Measurements from ENCODE around the gene SET. TPM values are rescaled to one million over a fixed set of nuclear protein-coding genes. Genes with fewer than 3 reads are reported as not detected.

The SET gene
- total and polyA plus RNA-seq, 2 of the 8 experiments (the other 6 are each of a cell fraction or from before 2014, with no cell fraction given) = 466 to 1,345 TPM

DNA sequence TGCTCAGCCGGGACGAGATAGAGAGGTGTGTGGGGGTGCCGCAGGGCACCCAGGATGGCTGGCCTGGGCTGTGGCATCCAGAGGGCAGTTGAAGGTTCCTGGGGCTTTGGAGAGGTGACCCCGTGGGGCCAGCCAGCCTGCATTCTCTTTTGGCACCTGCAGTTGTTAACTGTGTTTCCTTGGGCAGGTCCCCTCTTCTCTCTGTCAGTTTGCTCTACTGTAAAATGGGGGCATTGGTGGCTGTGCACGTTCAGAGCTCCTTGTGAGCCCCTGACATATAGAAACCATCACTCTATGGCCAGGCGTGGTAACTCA lies 26.4 kb downstream of the SET start (continued):
- TF ChIP-seq, protein P1, sequence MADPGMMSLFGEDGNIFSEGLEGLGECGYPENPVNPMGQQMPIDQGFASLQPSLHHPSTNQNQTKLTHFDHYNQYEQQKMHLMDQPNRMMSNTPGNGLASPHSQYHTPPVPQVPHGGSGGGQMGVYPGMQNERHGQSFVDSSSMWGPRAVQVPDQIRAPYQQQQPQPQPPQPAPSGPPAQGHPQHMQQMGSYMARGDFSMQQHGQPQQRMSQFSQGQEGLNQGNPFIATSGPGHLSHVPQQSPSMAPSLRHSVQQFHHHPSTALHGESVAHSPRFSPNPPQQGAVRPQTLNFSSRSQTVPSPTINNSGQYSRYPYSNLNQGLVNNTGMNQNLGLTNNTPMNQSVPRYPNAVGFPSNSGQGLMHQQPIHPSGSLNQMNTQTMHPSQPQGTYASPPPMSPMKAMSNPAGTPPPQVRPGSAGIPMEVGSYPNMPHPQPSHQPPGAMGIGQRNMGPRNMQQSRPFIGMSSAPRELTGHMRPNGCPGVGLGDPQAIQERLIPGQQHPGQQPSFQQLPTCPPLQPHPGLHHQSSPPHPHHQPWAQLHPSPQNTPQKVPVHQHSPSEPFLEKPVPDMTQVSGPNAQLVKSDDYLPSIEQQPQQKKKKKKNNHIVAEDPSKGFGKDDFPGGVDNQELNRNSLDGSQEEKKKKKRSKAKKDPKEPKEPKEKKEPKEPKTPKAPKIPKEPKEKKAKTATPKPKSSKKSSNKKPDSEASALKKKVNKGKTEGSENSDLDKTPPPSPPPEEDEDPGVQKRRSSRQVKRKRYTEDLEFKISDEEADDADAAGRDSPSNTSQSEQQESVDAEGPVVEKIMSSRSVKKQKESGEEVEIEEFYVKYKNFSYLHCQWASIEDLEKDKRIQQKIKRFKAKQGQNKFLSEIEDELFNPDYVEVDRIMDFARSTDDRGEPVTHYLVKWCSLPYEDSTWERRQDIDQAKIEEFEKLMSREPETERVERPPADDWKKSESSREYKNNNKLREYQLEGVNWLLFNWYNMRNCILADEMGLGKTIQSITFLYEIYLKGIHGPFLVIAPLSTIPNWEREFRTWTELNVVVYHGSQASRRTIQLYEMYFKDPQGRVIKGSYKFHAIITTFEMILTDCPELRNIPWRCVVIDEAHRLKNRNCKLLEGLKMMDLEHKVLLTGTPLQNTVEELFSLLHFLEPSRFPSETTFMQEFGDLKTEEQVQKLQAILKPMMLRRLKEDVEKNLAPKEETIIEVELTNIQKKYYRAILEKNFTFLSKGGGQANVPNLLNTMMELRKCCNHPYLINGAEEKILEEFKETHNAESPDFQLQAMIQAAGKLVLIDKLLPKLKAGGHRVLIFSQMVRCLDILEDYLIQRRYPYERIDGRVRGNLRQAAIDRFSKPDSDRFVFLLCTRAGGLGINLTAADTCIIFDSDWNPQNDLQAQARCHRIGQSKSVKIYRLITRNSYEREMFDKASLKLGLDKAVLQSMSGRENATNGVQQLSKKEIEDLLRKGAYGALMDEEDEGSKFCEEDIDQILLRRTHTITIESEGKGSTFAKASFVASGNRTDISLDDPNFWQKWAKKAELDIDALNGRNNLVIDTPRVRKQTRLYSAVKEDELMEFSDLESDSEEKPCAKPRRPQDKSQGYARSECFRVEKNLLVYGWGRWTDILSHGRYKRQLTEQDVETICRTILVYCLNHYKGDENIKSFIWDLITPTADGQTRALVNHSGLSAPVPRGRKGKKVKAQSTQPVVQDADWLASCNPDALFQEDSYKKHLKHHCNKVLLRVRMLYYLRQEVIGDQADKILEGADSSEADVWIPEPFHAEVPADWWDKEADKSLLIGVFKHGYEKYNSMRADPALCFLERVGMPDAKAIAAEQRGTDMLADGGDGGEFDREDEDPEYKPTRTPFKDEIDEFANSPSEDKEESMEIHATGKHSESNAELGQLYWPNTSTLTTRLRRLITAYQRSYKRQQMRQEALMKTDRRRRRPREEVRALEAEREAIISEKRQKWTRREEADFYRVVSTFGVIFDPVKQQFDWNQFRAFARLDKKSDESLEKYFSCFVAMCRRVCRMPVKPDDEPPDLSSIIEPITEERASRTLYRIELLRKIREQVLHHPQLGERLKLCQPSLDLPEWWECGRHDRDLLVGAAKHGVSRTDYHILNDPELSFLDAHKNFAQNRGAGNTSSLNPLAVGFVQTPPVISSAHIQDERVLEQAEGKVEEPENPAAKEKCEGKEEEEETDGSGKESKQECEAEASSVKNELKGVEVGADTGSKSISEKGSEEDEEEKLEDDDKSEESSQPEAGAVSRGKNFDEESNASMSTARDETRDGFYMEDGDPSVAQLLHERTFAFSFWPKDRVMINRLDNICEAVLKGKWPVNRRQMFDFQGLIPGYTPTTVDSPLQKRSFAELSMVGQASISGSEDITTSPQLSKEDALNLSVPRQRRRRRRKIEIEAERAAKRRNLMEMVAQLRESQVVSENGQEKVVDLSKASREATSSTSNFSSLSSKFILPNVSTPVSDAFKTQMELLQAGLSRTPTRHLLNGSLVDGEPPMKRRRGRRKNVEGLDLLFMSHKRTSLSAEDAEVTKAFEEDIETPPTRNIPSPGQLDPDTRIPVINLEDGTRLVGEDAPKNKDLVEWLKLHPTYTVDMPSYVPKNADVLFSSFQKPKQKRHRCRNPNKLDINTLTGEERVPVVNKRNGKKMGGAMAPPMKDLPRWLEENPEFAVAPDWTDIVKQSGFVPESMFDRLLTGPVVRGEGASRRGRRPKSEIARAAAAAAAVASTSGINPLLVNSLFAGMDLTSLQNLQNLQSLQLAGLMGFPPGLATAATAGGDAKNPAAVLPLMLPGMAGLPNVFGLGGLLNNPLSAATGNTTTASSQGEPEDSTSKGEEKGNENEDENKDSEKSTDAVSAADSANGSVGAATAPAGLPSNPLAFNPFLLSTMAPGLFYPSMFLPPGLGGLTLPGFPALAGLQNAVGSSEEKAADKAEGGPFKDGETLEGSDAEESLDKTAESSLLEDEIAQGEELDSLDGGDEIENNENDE (IDR thresholded peaks at IDR 0.05; ENCODE audit: insufficient replicate concordance, low read length) = no peak
- TF ChIP-seq SAP30 (IDR thresholded peaks at IDR 0.05; ENCODE audit: insufficient read depth, insufficient replicate concordance, low read length) (no peak), SP1 (IDR thresholded peaks at IDR 0.05; ENCODE audit: low read depth, low read length) (no peak)

Measured in H1 (cell line).